HepG2 (cell line): ENCODE measurements around the gene SH3BGR.

ENCODE experiments used
- BRF2 ChIP-seq: sonication (generic); formaldehyde crosslinking; IDR thresholded peaks from 2 replicates; pipeline ENCODE4 v1.8.1; 2022; ENCODE audit warnings: mild to moderate bottlenecking, missing genetic modification reagents
- CENPT ChIP-seq: sonication (generic); formaldehyde crosslinking; IDR thresholded peaks from 2 replicates; pipeline ENCODE4 v1.8.0; 2022; ENCODE audit warnings: low read depth, mild to moderate bottlenecking, moderate library complexity, missing genetic modification reagents
- FOXK2 ChIP-seq: fragments of 450-650 bp; IDR thresholded peaks from 2 replicates; pipeline ENCODE4 v1.6.1; 2016
- JUNB ChIP-seq: sonication (generic); formaldehyde crosslinking; IDR thresholded peaks from 2 replicates; pipeline ENCODE4 v1.8.0; 2022; ENCODE audit warnings: missing genetic modification reagents, mild to moderate bottlenecking, borderline replicate concordance
- MBNL3 ChIP-seq: fragments of 250-450 bp; sonication (Bioruptor Pico); conservative IDR thresholded peaks from 2 replicates; pipeline ENCODE4 v1.8.0; 2022; ENCODE audit warnings: mild to moderate bottlenecking, inconsistent platforms
- NFIC ChIP-seq: IDR thresholded peaks from 2 replicates; pipeline ENCODE4 v1.6.1; 2012; ENCODE audit warnings: mild to moderate bottlenecking, low read length, inconsistent platforms
- SP1 ChIP-seq, 2 experiments: fragments of 450-650 bp in 1 of 2; sonication (generic) in 1 of 2; formaldehyde crosslinking in 1 of 2; IDR thresholded peaks; 2 replicates each; pipeline versions ENCODE4 v1.4.0 to v1.6.1; 2016 to 2020; ENCODE audit warnings: missing genetic modification reagents in 1 of 2
- U2AF1 ChIP-seq: fragments of 200-400 bp; formaldehyde crosslinking; optimal IDR thresholded peaks from 2 replicates; pipeline ENCODE3; 2017; ENCODE audit warnings: mild to moderate bottlenecking, low read depth, low read length
- ZKSCAN1 ChIP-seq: fragments of 150-350 bp; IDR thresholded peaks from 2 replicates; pipeline ENCODE4 v1.6.1; 2014; ENCODE audit warnings: low read length
- TF ChIP-seq, protein P1 (sequence below): sonication (generic); formaldehyde crosslinking; IDR thresholded peaks from 2 replicates; pipeline ENCODE4 v1.4.0; 2020; ENCODE audit warnings: missing genetic modification reagents

- TF ChIP-seq ZKSCAN1 (no peak), FOXK2 (no peak), CENPT (CRISPR knock-in tag) (no peak), MBNL3 (CRISPR knock-in tag) (no peak), SP1 (IDR thresholded peaks at IDR 0.05) (no peak), SP1 (CRISPR knock-in tag; IDR thresholded peaks at IDR 0.05) (no peak), NFIC (no peak), JUNB (CRISPR knock-in tag) (no peak), U2AF1 (no peak), BRF2 (CRISPR knock-in tag) (no peak)
- TF ChIP-seq, protein P1, sequence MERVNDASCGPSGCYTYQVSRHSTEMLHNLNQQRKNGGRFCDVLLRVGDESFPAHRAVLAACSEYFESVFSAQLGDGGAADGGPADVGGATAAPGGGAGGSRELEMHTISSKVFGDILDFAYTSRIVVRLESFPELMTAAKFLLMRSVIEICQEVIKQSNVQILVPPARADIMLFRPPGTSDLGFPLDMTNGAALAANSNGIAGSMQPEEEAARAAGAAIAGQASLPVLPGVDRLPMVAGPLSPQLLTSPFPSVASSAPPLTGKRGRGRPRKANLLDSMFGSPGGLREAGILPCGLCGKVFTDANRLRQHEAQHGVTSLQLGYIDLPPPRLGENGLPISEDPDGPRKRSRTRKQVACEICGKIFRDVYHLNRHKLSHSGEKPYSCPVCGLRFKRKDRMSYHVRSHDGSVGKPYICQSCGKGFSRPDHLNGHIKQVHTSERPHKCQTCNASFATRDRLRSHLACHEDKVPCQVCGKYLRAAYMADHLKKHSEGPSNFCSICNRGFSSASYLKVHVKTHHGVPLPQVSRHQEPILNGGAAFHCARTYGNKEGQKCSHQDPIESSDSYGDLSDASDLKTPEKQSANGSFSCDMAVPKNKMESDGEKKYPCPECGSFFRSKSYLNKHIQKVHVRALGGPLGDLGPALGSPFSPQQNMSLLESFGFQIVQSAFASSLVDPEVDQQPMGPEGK (CRISPR knock-in tag): no peak
Measured at GRCh38 chr21:39555911-39556590, 104.3 kb downstream of the SH3BGR start.
